Astrocyte of the spinal cord (primary cell): ENCODE results near the gene ACER3.
"Not testable (repeated sequence)": the region's sequence is repeated elsewhere in the genome, so short reads cannot be mapped to it uniquely, and the experiment has no call there.

Experiments used
- DNase-seq: peaks from one replicate; pipeline ENCODE4 v3.0.0; 2011; ENCODE audit warnings: low read depth, low spot score
- H3K4me3 ChIP-seq: 2 replicates; pipeline ENCODE4 v1.5.1; 2011; ENCODE audit warnings: low read depth, mild to moderate bottlenecking, low read length, moderate library complexity
- in situ Hi-C: cut with HindIII; loops from 2 replicates; pipeline ENCODE4 v1.10.0; 2017; ENCODE audit warnings: low sequenced_read_pairs
- TF ChIP-seq, protein P1 (sequence below): IDR thresholded peaks from 2 replicates; pipeline ENCODE4 v1.5.1; 2012; ENCODE audit warnings: low read depth, mild to moderate bottlenecking, low read length, inconsistent platforms

ACER3 gene

DNA sequence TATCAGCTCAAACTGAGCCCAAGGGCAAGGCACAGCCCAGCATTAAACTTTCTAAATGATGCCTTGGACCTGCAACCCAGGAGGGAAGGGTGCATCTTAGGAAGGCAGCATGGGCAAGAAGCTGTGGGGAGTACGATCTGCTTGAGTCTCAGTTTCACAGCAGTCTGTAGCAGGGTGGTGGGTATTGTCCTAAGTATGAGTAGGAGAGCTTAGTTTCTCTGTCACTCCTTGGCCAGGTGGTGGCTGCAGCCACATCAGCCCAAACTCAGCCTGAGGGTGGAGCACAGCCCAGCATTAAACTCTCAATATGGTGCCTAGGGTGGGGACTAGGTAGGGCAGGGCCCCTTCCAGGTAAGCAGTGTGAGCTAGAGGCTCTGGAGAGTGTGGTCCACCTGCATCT, 85.5 kb downstream of the ACER3 start:
- no peak overlapping the region for H3K4me3 ChIP-seq
- in situ Hi-C loops, result no loop called here
- DNase-seq, result no peak
- TF ChIP-seq, protein P1, sequence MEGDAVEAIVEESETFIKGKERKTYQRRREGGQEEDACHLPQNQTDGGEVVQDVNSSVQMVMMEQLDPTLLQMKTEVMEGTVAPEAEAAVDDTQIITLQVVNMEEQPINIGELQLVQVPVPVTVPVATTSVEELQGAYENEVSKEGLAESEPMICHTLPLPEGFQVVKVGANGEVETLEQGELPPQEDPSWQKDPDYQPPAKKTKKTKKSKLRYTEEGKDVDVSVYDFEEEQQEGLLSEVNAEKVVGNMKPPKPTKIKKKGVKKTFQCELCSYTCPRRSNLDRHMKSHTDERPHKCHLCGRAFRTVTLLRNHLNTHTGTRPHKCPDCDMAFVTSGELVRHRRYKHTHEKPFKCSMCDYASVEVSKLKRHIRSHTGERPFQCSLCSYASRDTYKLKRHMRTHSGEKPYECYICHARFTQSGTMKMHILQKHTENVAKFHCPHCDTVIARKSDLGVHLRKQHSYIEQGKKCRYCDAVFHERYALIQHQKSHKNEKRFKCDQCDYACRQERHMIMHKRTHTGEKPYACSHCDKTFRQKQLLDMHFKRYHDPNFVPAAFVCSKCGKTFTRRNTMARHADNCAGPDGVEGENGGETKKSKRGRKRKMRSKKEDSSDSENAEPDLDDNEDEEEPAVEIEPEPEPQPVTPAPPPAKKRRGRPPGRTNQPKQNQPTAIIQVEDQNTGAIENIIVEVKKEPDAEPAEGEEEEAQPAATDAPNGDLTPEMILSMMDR, result no peak

DNA sequence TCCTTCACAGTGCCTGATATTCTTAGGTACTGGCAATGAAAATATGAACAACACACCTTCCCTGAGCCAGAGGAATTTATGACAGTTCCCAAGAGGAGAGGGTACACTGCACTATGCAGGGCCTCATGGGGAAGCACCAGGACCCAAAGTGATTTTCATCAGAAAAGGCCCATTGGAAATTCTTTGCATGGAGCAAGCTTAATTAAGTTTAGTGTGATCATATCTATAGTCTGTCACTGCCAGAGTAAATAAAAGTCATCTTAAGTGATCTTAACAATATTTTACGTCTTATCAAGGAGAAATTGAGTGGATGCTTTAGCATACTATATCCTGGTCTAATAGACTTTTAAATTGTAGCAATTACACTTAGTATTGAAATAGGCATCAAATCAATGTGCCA, 86.5 kb downstream of the ACER3 start:
- H3K4me3 ChIP-seq, result no peak overlapping the region
- in situ Hi-C loops, result no loop called here
- no peak for DNase-seq
- TF ChIP-seq, protein P1, result no peak

DNA sequence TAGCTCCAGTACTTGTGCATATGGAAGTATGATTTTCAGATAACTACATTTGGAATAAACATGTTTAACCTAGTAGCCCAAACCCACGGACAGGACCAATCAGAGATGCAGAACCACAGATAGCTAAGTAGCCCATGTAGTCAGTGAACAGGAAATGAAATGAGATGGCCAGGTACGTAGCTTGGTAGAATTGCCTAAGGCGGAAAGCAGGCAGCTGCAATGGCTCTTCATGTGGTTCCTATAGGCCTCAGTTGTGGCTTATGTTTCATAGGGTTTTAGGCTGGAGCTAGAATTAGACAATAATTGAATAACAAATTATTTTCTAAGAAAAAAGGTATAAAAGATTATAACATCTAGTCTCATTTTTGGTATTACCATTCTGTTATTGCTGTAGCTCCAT, 87.1 kb downstream of the ACER3 start:
- no peak overlapping the region for H3K4me3 ChIP-seq
- in situ Hi-C loops, result no loop called here
- TF ChIP-seq, protein P1, result no peak
- no peak for DNase-seq

DNA sequence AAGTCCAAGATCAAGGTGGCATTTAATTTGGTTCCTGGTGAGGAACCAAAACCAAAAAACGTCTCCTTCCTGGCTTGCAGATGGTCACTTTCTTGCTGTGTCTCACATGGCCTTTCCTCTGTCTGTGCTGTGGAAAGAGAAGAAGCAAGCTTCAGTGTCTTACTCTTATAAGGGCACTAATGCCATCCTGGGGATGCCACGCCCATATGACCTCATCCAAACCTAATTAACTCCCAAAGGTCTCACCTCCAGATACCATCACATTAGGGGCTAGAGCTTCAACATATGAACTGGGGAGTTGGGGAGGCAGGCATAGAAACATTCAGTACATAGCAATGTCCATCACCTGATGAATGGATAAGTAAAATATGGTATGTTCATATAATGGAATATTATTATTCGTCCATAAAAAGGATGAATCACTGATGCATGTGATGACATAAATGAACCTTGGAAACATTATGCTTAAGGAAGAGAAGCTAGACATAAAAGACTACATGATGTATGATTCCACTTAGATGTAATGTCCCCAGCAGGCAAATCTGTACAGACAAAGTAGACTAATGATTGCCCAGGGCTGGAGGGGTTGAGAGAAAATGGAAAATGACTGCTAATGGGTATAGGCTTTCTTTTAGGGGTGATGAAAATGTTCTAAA, 94.9 kb downstream of the ACER3 start:
- TF ChIP-seq, protein P1, result no peak
- in situ Hi-C loops, result no loop called here
- no peak for DNase-seq
- no peak overlapping the region for H3K4me3 ChIP-seq

DNA sequence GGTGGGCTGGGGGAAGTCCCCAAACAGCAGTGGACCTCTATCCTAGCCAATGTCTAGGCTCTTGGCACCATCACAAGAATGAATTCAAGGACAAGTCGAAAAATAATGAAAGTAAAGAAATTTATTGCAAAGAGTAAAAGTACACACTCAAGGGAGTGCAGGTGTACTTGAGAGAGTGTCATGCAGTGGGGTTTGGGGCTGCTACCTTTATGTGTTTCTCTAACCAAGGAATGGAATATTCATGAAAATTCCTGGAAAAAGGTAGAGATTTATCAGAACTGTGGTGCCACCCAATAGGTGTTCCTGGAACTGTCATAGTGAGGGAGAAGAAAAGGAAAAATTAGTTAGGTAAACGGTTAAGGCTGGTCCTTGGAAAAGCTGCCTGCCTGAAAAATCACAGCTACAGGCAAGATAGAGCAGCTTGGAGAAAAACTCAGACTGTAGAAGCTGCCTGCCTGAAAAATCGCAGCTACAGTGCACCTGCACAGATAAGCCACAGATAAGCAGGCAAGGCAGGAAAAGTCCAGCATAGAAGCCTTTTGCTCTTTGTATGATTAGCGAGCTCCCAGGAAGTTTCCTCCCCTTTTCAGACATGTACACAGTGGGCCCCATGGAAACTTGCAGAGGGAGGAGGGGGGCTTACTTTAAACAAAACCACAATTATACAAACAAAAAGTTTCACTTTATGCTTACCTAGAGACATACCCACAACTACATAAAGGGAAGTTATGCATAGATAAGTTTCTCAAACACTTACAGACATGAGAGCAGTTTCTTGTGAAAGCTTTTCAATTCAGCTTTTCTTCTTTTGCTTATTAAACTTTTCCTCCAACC, 102.1 kb downstream of the ACER3 start:
- DNase-seq, result no peak
- TF ChIP-seq, protein P1, result no peak
- H3K4me3 ChIP-seq, result no peak overlapping the region
- in situ Hi-C loops, result no loop called here

DNA sequence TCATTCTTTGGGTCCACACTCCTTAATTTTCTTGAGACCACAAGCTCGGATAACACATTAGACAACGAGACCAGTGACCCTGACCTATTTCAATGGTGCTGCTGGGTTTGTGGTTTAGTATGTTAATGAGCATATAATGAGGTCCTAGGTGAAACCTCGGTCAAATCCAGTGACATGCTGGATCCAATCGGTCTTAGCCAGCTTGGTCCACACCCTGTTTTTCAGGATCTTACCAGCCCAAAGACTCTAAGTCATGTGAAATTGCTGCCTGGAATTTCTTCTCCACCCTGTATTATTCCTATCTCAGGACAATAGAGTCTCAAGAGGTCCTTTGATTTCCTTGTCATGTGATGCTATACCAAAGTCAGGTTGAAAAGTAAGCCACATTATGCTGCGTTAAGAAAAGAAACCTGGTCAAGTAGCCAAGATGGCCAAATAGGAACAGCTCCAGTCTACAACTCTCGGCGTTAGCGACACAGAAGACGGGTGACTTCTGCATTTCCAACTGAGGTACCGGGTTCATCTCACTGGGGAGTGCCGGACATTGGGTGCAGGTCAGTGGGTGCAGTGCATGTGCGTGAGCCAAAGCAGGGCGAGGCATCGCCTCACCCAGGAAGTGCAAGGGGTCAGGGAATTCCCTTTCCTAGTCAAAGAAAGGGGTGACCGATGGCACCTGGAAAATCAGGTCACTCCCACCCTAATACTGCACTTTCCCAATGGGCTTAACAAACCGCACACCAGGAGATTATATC, 102.9 kb downstream of the ACER3 start:
- in situ Hi-C loops, H3K4me3 ChIP-seq, DNase-seq: not testable (repeated sequence)

DNA sequence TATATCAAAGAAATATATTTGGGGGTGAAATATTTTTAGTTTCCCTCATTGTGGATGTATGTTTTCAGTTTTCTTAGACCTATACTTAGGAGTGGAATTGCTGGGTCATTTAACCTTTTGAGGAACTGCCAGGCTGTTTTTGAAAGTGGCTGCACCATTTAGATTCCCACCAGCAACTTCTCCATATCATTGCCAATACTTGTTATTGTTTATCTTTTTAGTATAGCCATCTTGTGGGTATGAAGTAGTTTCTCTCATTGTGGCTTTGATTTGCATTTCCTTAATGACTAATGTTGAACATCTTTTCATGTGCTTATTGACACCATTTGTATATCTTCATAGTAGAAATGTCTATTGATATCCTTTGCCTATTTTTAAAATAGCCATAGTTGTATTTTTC, 111.3 kb downstream of the ACER3 start:
- TF ChIP-seq, protein P1, result no peak
- no peak overlapping the region for H3K4me3 ChIP-seq
- no peak for DNase-seq
- in situ Hi-C loops, result no loop called here
